GM12878 (cell line): ENCODE results near the gene B3GAT1. TPM values are rescaled to one million over a fixed set of nuclear protein-coding genes. Genes with fewer than 3 reads are reported as not detected.

Experiments
- ATAC-seq: fragments of 200-7000 bp; cut with Tn5 transposase; 3 replicates; pipeline ENCODE4 v1.9.1; 2020; ENCODE audit warnings: mild to moderate bottlenecking, moderate library complexity
- BruUV-seq: library from RNA; stranded (reverse); fragments of 400-500 nt; replicated peaks from 2 replicates; lab custom pipeline; 2021; lab: Mats Ljungman, UMichigan
- CTCF ChIA-PET: fragments of 300-600 bp; sonication (Branson Sonifier 250); formaldehyde crosslinking; extraction: SDS; loops from one replicate; lab custom pipeline; 2021; ENCODE audit warnings: inconsistent platforms; lab: Yijun Ruan, JAX
- POLR2A ChIA-PET: fragments of 350-600 bp; formaldehyde crosslinking; extraction: SDS; loops from one replicate; lab custom pipeline; 2021; ENCODE audit warnings: inconsistent platforms; lab: Charles Lee
- RAD21 ChIA-PET: fragments of 300-600 bp; sonication (Branson Sonifier 250); formaldehyde crosslinking; loops from one replicate; lab custom pipeline; 2023; ENCODE audit warnings: antibody characterized with exemption; ENCODE audit not compliant: unreplicated experiment; lab: Charles Lee
- SMC1A ChIA-PET: fragments of 300-600 bp; sonication (Branson Sonifier 250); formaldehyde crosslinking; loops from one replicate; lab custom pipeline; 2023; ENCODE audit not compliant: unreplicated experiment, uncharacterized antibody; lab: Charles Lee
- DNase-seq: peaks from one replicate; pipeline ENCODE4 v3.0.0-alpha.2; 2011; ENCODE audit warnings: low read depth, low spot score
- FAIRE-seq: peaks from 3 replicates; lab custom pipeline; 2011; peaks lifted over from hg19 to GRCh38; lab: Jason Lieb, UNC
- H2AFZ ChIP-seq: 2 replicates; pipeline ENCODE4 v1.6.0; 2011; ENCODE audit warnings: low read depth, low read length, control low read depth; ENCODE audit not compliant: control insufficient read depth
- H3K27ac ChIP-seq: 2 replicates; pipeline ENCODE4 v1.5.1; 2011; ENCODE audit warnings: control low read depth; ENCODE audit not compliant: control insufficient read depth, insufficient read depth
- H3K27me3 ChIP-seq, 2 experiments: replicated peaks in 1 of 2; 2 replicates each; pipeline versions ENCODE4 v1.6.0 to v1.6.1; 2011; ENCODE audit warnings: low read length in 1 of 2; ENCODE audit not compliant: control insufficient read depth in 2 of 2, insufficient read depth in 2 of 2
- H3K36me3 ChIP-seq, 2 experiments: 2 replicates each; pipeline ENCODE4 v1.5.1; 2011; ENCODE audit warnings: low read length in 1 of 2; ENCODE audit not compliant: control insufficient read depth in 2 of 2, insufficient read depth in 2 of 2
- H3K4me1 ChIP-seq: 2 replicates; pipeline ENCODE4 v1.6.1; 2011; ENCODE audit warnings: mild to moderate bottlenecking, low read length, moderate library complexity, mixed read lengths; ENCODE audit not compliant: control insufficient read depth, insufficient read depth
- H3K4me2 ChIP-seq: 2 replicates; pipeline ENCODE4 v1.6.0; 2011; ENCODE audit warnings: control low read depth; ENCODE audit not compliant: control insufficient read depth, insufficient read depth
- H3K4me3 ChIP-seq: fragments of 200-600 bp; sonication (generic); 2 replicates; pipeline ENCODE4 v1.5.1; 2016
- H3K79me2 ChIP-seq: 2 replicates; pipeline ENCODE4 v1.6.0; 2011; ENCODE audit warnings: low read length; ENCODE audit not compliant: control insufficient read depth, insufficient read depth
- H3K9ac ChIP-seq: 2 replicates; pipeline ENCODE4 v1.8.0; 2011; ENCODE audit warnings: low read length, control low read depth, mixed read lengths; ENCODE audit not compliant: control insufficient read depth, insufficient read depth
- H3K9me3 ChIP-seq: replicated peaks from 3 replicates; pipeline ENCODE4 v1.5.1; 2011; ENCODE audit warnings: mild to moderate bottlenecking, low read length; ENCODE audit not compliant: control insufficient read depth, insufficient read depth
- H4K20me1 ChIP-seq: 2 replicates; pipeline ENCODE4 v1.6.0; 2011; ENCODE audit not compliant: control insufficient read depth, insufficient read depth
- BCL11A ChIP-seq: IDR thresholded peaks from 2 replicates; pipeline ENCODE4 v1.6.1; 2011; ENCODE audit warnings: low read depth, low read length
- GABPA ChIP-seq: IDR thresholded peaks from 2 replicates; pipeline ENCODE4 v1.6.1; 2014; ENCODE audit warnings: antibody characterized with exemption, low read depth, mild to moderate bottlenecking, inconsistent platforms
- JUND ChIP-seq: IDR thresholded peaks from 2 replicates; pipeline ENCODE4 v1.6.1; 2012; ENCODE audit warnings: low read depth, mild to moderate bottlenecking, low read length, improper control_type of control experiment, moderate library complexity
- MYB ChIP-seq: fragments of 150-350 bp; IDR thresholded peaks from 2 replicates; pipeline ENCODE4 v1.6.1; 2014; ENCODE audit warnings: mild to moderate bottlenecking, low read depth, low read length, borderline replicate concordance
- MYC ChIP-seq: IDR thresholded peaks from 2 replicates; pipeline ENCODE4 v1.6.1; 2011; ENCODE audit warnings: mild to moderate bottlenecking, low read length, moderate library complexity, inconsistent platforms; ENCODE audit not compliant: insufficient read depth, insufficient replicate concordance, insufficient read length, severe bottlenecking
- TBL1XR1 ChIP-seq: IDR thresholded peaks from 2 replicates; pipeline ENCODE4 v1.6.1; 2012; ENCODE audit warnings: low read depth, low read length, improper control_type of control experiment
- TCF12 ChIP-seq: IDR thresholded peaks from 2 replicates; pipeline ENCODE4 v1.6.1; 2011; ENCODE audit warnings: low read depth, mild to moderate bottlenecking, low read length
- WGBS: methylation state at CpG from one replicate; pipeline ENCODE4 v1.1.6; 2016; ENCODE audit warnings: low lambda C conversion rate; ENCODE audit not compliant: insufficient replicate concordance, insufficient coverage; ENCODE audit errors: missing lambda C conversion rate; 5-methylcytosine and 5-hydroxymethylcytosine counted together
- in situ Hi-C: fragments of 300-500 bp; cut with MboI; formaldehyde crosslinking; loops from 9 replicates; pipeline ENCODE4 v1.14.3; 2018; ENCODE audit warnings: mixed read lengths
- intact Hi-C: fragments of 100-400 bp; cut with micrococcal nuclease; formaldehyde crosslinking; loops from one replicate; pipeline ENCODE4 v1.14.2; 2022; ENCODE audit not compliant: unreplicated experiment
- polyA plus RNA-seq, 11 experiments: library from polyadenylated mRNA; depleted of rRNA in 4 of 11; unstranded in 6 of 11; stranded (reverse) in 5 of 11; fragments of >200 nt; fragmentation: Nextera tagmentation in 4 of 11; fragmentation: Illumina TruSeq in 1 of 11; extraction: Ambion mirVana in 4 of 11; extraction: Trizol in 1 of 11; gene quantifications; 1 replicate in 1 of 11; 2 replicates in 10 of 11; pipeline versions ENCODE4 v1.2.1 to v1.2.3, GENCODE V29; 2011 to 2016; ENCODE audit warnings: inconsistent platforms in 2 of 11, missing spikeins in 2 of 11, low read depth in 1 of 11
- total RNA-seq, 4 experiments: library from RNA; depleted of rRNA in 3 of 4; stranded (reverse); fragments of >200 nt in 3 of 4; fragmentation: Illumina TruSeq in 1 of 4; extraction: Trizol in 1 of 4; gene quantifications; 2 replicates each; pipeline versions ENCODE4 v1.2.1 to v1.2.3, GENCODE V29; 2013 to 2021
- TF ChIP-seq, protein P1 (sequence below): IDR thresholded peaks from 2 replicates; pipeline ENCODE4 v1.6.1; 2012; ENCODE audit warnings: improper control_type of control experiment, low read depth, low read length; ENCODE audit not compliant: insufficient replicate concordance
- TF ChIP-seq, protein P2 (sequence below): IDR thresholded peaks from 2 replicates; pipeline ENCODE4 v1.6.1; 2011; ENCODE audit warnings: borderline replicate concordance, low read depth, mild to moderate bottlenecking, moderate library complexity, mixed read lengths, low read length; ENCODE audit not compliant: insufficient read depth; ENCODE audit errors: extremely low read length

B3GAT1 gene
- total and polyA plus RNA-seq, 10 of the 15 experiments (the other 5 are each of a cell fraction or from before 2014, with no cell fraction given), result 0.05 TPM; not detected in 9

GRCh38 chr11:134441281-134441680 is 29.2 kb upstream of the B3GAT1 start:
- Histone ChIP-seq H2AFZ (no peak overlapping the region), H4K20me1 (no peaks in the 10 kb centered on the region), H3K27ac (no peak overlapping the region), H3K9me3 (no peaks in the 10 kb centered on the region), H3K4me2 (no peak overlapping the region), H3K4me1 (no peaks in the 10 kb centered on the region), H3K36me3 (no peaks in the 10 kb centered on the region), H3K27me3 (0 out of 4 replicates have a peak, but pooled peaks cover 0 to 1% of the 10 kb centered on the region in 2 experiments), H3K9ac (no peak overlapping the region), H3K79me2 (no peaks in the 10 kb centered on the region), H3K4me3 (no peak overlapping the region)
- no peak for ATAC-seq
- no peak for DNase-seq
- RAD21 ChIA-PET, result no interaction called here
- 42% methylated on average over 9 of the region's 9 CpGs for WGBS
- SMC1A ChIA-PET, result no interaction called here
- intact Hi-C loops, result no loop called here
- CTCF ChIA-PET, result no interaction called here
- POLR2A ChIA-PET, result no interaction called here
- no TSS peak for BruUV-seq
- no peak for TF ChIP-seq TCF12
- no peak for TF ChIP-seq BCL11A
- TF ChIP-seq, protein P1, sequence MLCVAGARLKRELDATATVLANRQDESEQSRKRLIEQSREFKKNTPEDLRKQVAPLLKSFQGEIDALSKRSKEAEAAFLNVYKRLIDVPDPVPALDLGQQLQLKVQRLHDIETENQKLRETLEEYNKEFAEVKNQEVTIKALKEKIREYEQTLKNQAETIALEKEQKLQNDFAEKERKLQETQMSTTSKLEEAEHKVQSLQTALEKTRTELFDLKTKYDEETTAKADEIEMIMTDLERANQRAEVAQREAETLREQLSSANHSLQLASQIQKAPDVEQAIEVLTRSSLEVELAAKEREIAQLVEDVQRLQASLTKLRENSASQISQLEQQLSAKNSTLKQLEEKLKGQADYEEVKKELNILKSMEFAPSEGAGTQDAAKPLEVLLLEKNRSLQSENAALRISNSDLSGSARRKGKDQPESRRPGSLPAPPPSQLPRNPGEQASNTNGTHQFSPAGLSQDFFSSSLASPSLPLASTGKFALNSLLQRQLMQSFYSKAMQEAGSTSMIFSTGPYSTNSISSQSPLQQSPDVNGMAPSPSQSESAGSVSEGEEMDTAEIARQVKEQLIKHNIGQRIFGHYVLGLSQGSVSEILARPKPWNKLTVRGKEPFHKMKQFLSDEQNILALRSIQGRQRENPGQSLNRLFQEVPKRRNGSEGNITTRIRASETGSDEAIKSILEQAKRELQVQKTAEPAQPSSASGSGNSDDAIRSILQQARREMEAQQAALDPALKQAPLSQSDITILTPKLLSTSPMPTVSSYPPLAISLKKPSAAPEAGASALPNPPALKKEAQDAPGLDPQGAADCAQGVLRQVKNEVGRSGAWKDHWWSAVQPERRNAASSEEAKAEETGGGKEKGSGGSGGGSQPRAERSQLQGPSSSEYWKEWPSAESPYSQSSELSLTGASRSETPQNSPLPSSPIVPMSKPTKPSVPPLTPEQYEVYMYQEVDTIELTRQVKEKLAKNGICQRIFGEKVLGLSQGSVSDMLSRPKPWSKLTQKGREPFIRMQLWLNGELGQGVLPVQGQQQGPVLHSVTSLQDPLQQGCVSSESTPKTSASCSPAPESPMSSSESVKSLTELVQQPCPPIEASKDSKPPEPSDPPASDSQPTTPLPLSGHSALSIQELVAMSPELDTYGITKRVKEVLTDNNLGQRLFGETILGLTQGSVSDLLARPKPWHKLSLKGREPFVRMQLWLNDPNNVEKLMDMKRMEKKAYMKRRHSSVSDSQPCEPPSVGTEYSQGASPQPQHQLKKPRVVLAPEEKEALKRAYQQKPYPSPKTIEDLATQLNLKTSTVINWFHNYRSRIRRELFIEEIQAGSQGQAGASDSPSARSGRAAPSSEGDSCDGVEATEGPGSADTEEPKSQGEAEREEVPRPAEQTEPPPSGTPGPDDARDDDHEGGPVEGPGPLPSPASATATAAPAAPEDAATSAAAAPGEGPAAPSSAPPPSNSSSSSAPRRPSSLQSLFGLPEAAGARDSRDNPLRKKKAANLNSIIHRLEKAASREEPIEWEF, result no peak
- no peak for TF ChIP-seq JUND
- no peak for TF ChIP-seq TBL1XR1
- TF ChIP-seq MYB, result no peak
- no peak for TF ChIP-seq MYC
- TF ChIP-seq, protein P2, sequence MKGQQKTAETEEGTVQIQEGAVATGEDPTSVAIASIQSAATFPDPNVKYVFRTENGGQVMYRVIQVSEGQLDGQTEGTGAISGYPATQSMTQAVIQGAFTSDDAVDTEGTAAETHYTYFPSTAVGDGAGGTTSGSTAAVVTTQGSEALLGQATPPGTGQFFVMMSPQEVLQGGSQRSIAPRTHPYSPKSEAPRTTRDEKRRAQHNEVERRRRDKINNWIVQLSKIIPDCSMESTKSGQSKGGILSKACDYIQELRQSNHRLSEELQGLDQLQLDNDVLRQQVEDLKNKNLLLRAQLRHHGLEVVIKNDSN, result no peak
- no peak for TF ChIP-seq GABPA
- in situ Hi-C loops, result no loop called here
- FAIRE-seq, result no peak
